ENCODE results near the gene PRR33.
"Not testable (repeated sequence)": the region's sequence is repeated elsewhere in the genome, so short reads cannot be mapped to it uniquely, and the experiment has no call there.

The PRR33 gene

GRCh38 chr11:1875851-1876301 is 15.8 kb downstream of the PRR33 start:
- not testable (repeated sequence) for DNase-seq (ENCODE audit: low read depth, low spot score)

- DNase-seq (ENCODE audit: low read depth, low spot score) = no peak
Measured at GRCh38 chr11:1875093-1875850, 16.4 kb downstream of the PRR33 start.

DNA sequence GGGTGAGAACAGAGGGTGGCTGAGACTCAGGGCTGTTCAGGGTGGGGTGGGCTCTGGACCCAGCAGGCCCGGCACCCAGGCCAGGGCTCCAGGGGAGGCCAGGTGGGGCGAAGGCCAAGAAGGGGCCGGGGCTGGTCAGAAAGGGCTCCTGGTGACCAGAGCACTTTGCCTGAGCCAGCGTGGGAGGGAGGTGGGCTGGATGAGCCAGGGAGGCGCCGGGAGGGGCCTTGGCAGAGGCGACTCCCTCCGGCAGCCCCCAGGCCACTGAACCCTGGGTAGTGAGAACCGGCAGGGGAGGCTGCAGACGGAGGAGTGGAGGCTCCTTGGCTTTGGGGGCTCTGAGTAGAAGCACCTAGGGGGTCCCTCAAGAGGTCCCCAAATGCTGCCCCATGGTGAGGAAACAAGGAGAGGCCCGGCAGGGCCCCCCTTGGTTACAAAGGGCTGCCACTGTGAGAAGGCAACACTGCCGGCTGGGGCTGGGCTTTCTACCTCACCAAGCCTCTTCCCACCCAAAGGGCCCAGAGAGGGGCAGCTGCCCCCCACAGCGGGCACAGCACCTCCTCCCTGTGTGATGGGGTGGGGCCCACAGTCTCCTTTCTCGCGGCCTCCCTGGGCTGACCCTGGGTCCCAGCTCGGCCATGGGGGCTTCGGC is 17.1 kb downstream of the PRR33 start:
- DNase-seq (ENCODE audit: low read depth, low spot score) = not testable (repeated sequence)

GRCh38 chr11:1873813-1874150 is 17.9 kb downstream of the PRR33 start:
- not testable (repeated sequence) for DNase-seq (ENCODE audit: low read depth, low spot score)

- peak; percentile 75 for DNase-seq (ENCODE audit: low read depth, low spot score)
Measured at GRCh38 chr11:1873048-1873812, 18.5 kb downstream of the PRR33 start.

DNA sequence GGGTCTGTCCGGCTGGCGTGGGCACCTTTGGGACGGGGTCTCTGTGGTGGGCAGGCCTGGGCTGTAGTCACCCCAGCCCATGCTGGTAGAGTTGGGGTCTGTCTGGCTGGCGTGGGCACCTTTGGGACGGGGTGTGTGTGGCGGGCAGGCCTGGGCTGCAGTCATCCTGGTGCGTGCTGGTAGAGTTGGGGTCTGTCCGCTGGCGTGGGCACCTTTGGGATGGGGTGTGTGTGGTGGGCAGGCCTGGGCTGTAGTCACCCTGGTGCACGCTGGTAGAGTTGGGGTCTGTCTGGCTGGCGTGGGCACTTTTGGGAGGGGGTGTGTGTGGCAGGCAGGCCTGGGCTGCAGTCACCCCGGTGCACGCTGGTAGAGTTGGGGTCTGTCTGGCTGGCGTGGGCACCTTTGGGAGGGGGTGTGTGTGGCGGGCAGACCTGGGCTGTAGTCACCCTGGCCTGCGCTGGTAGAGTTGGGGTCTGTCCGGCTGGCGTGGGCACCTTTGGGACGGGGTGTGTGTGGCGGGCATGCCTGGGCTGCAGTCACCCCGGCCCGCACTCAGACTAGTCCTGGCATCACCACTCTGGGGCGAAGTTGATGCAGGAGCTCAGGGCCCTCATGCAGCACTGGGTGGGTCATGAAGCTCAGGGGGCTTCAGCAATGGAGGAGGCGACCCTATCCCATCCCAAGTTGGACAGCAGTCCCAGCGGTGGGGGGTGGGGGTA is 19.3 kb downstream of the PRR33 start:
- DNase-seq (ENCODE audit: low read depth, low spot score) = no peak

- no peak for DNase-seq (ENCODE audit: low read depth, low spot score)
Measured at GRCh38 chr11:1871531-1871930, 20.2 kb downstream of the PRR33 start.

- DNase-seq (ENCODE audit: low read depth, low spot score) = no peak
Measured at GRCh38 chr11:1870721-1871466, 20.8 kb downstream of the PRR33 start.

GRCh38 chr11:1870326-1870696 is 21.4 kb downstream of the PRR33 start:
- no peak for DNase-seq (ENCODE audit: low read depth, low spot score)

- no peak for DNase-seq (ENCODE audit: low read depth, low spot score)
Measured at GRCh38 chr11:1869427-1870325, 22.0 kb downstream of the PRR33 start.

GRCh38 chr11:1868636-1869291 is 22.9 kb downstream of the PRR33 start:
- no peak for DNase-seq (ENCODE audit: low read depth, low spot score)

DNA sequence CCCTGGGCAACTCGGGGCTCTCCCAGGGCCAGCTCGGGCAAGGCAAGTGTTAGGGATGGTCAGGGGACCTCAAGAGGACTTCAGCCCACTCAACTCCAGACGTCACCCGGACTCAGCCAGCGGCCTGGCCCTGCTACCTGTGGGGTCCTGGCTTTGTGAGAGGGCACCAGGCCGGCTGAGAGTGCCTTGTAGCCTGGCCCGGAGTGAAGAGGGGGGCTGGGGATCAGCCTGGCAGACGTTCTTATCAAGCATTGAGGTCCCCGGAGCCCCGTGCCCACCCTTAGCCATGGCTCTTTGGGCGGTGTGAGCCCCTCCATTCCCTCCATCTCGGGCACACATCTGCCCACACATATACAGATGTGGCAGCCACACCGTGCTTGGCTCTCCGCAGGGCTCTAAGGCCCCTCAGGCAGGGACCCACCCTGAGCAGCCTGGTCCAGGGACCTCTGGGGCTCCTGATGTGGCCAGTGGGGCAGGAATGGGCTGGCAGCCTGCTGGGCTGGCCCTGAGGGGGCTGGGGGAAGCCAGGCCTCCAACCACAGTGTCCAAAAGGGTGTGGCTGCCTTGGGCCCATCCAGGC is 23.5 kb downstream of the PRR33 start:
- DNase-seq (ENCODE audit: low read depth, low spot score) = no peak

GRCh38 chr11:1867381-1867780 is 24.3 kb downstream of the PRR33 start:
- no peak for DNase-seq (ENCODE audit: low read depth, low spot score)

- DNase-seq (ENCODE audit: low read depth, low spot score) = no peak
Measured at GRCh38 chr11:1866776-1867175, 24.9 kb downstream of the PRR33 start.

- no peak for DNase-seq (ENCODE audit: low read depth, low spot score)
Measured at GRCh38 chr11:1866226-1866625, 25.5 kb downstream of the PRR33 start.

GRCh38 chr11:1864831-1865665 is 26.6 kb downstream of the PRR33 start:
- no peak for DNase-seq (ENCODE audit: low read depth, low spot score)

DNA sequence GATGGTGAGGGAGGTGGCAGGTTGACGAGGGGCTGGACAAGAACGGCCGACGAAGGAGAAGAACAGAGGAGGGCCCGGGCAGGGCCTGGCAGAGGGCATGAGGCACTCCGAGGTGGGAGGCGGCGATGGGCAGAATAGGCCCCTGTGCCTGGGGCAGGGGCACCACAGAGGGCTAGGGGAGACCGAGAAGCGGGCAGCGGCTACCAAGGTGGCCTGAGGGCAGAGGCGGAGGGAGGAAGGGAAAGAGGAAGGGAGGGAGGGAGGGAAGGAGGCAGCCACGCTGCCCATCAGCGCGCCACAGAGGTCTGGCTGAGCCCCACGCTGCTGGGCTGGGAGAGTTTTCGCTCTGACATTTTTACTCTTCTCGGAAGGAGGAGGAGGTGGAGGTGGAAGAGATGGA is 27.5 kb downstream of the PRR33 start:
- no peak for DNase-seq (ENCODE audit: low read depth, low spot score)
